K562 (cell line): Measurements from ENCODE around the gene CEND1. TPM values are rescaled to one million over a fixed set of nuclear protein-coding genes. Genes with fewer than 3 reads are reported as not detected.
A peak's percentile ranks its signal among the peaks of the same experiment; 100 is the strongest.

ENCODE experiments used
- ATAC-seq: fragments of 200-7000 bp; cut with Tn5 transposase; 3 replicates; pipeline ENCODE4 v1.9.1; 2020; ENCODE audit warnings: moderate library complexity
- BruUV-seq: library from RNA; stranded (reverse); fragments of 400-500 nt; replicated peaks from 2 replicates; lab custom pipeline; 2021; lab: Mats Ljungman, UMichigan
- CTCF ChIA-PET: fragments of 300-600 bp; formaldehyde crosslinking; extraction: SDS; loops from one replicate; lab custom pipeline; 2021; ENCODE audit warnings: low intra/inter-chr PET ratio; lab: Yijun Ruan, JAX
- POLR2A ChIA-PET: fragments of 300-600, 350-650 bp; sonication (Branson Sonifier 250); formaldehyde crosslinking; extraction: SDS; loops from one replicate; lab custom pipeline; 2021; ENCODE audit warnings: antibody characterized with exemption, inconsistent platforms; lab: Yijun Ruan, JAX
- DNase-seq, 4 experiments: peaks; one replicate each; pipeline versions ENCODE4 v3.0.0 to v3.0.0-alpha.2; 2011 to 2018; ENCODE audit warnings: low spot score in 3 of 4, mixed read lengths in 3 of 4; ENCODE audit errors: extremely low read depth in 1 of 4
- FAIRE-seq: peaks from 2 replicates; lab custom pipeline; 2011; peaks lifted over from hg19 to GRCh38; lab: Jason Lieb, UNC
- H2AFZ ChIP-seq: 2 replicates; pipeline ENCODE4 v1.6.0; 2011; ENCODE audit warnings: low read depth, low read length, control low read depth, inconsistent platforms
- H3K27ac ChIP-seq: fragments of 200-600 bp; 3 replicates; pipeline ENCODE4 v1.8.0; 2011; ENCODE audit warnings: low read depth, mild to moderate bottlenecking, control low read depth, inconsistent platforms, low read length, moderate library complexity, mixed read lengths; ENCODE audit errors: extremely low read depth
- H3K27me3 ChIP-seq, 2 experiments: fragments of 300-600 bp in 1 of 2; 2 replicates in 1 of 2; 3 replicates in 1 of 2; pipeline versions ENCODE4 v1.6.0 to v1.8.0; 2011; ENCODE audit warnings: inconsistent platforms in 2 of 2, low read length in 2 of 2, mild to moderate bottlenecking in 1 of 2, mixed read lengths in 1 of 2, moderate library complexity in 1 of 2; ENCODE audit not compliant: control insufficient read depth in 2 of 2, insufficient read depth in 2 of 2
- H3K36me3 ChIP-seq: fragments of 300-600 bp; 3 replicates; pipeline ENCODE4 v1.8.0; 2011; ENCODE audit warnings: mild to moderate bottlenecking, low read length, inconsistent platforms; ENCODE audit not compliant: control insufficient read depth, insufficient read depth
- H3K4me1 ChIP-seq, 2 experiments: fragments of 200-600 bp in 1 of 2; replicated peaks in 1 of 2; 2 replicates in 1 of 2; 3 replicates in 1 of 2; pipeline versions ENCODE4 v1.5.1 to v1.8.0; 2011; ENCODE audit warnings: inconsistent platforms in 2 of 2, low read length in 2 of 2, mild to moderate bottlenecking in 1 of 2, mixed read lengths in 1 of 2, moderate library complexity in 1 of 2; ENCODE audit not compliant: control insufficient read depth in 2 of 2, insufficient read depth in 2 of 2
- H3K4me2 ChIP-seq: 2 replicates; pipeline ENCODE4 v1.6.1; 2011; ENCODE audit warnings: low read length, control low read depth, inconsistent platforms, mixed read lengths; ENCODE audit not compliant: insufficient read depth
- H3K4me3 ChIP-seq: fragments of 200-600 bp; sonication (generic), shearing (Covaris generic); 2 replicates; pipeline ENCODE4 v1.5.1; 2016; ENCODE audit warnings: control low read depth, inconsistent platforms
- H3K79me2 ChIP-seq: fragments of 200-600 bp; 3 replicates; pipeline ENCODE4 v1.8.0; 2011; ENCODE audit warnings: low read length, inconsistent platforms; ENCODE audit not compliant: control insufficient read depth, insufficient read depth
- H3K9ac ChIP-seq, 2 experiments: 2 replicates each; pipeline versions ENCODE4 v1.6.0 to v1.6.1; 2011; ENCODE audit warnings: low read depth in 2 of 2, low read length in 2 of 2, control low read depth in 1 of 2, inconsistent platforms in 1 of 2, mild to moderate bottlenecking in 1 of 2, mixed read lengths in 1 of 2; ENCODE audit not compliant: insufficient read depth in 1 of 2
- H3K9me1 ChIP-seq: one replicate; pipeline ENCODE4 v1.6.0; 2011; ENCODE audit warnings: inconsistent platforms, mild to moderate bottlenecking, low read length, moderate library complexity; ENCODE audit not compliant: control insufficient read depth, insufficient read depth
- H3K9me3 ChIP-seq: replicated peaks from 2 replicates; pipeline ENCODE4 v1.5.1; 2011; ENCODE audit warnings: low read depth, low read length, inconsistent platforms; ENCODE audit not compliant: control insufficient read depth, insufficient read depth
- H4K20me1 ChIP-seq: replicated peaks from 2 replicates; pipeline ENCODE4 v1.6.1; 2011; ENCODE audit warnings: low read length, inconsistent platforms, mixed read lengths; ENCODE audit not compliant: control insufficient read depth, insufficient read depth
- PHB2 ChIP-seq: fragments of 450-650 bp; IDR thresholded peaks from 2 replicates; pipeline ENCODE4 v1.6.1; 2017; ENCODE audit warnings: low read depth
- POLR2A ChIP-seq: fragments of 450-650 bp; conservative IDR thresholded peaks from 2 replicates; pipeline ENCODE4 v1.6.1; 2016
- ZNF586 ChIP-seq: fragments of 450-650 bp; formaldehyde crosslinking; conservative IDR thresholded peaks from 2 replicates; pipeline ENCODE4 v1.4.0; 2020; ENCODE audit warnings: mild to moderate bottlenecking, moderate library complexity
- WGBS: fragments of 100-300 bp; shearing (Covaris generic); methylation state at CpG from one replicate; pipeline ENCODE4 v1.1.6; 2016; ENCODE audit warnings: low coverage, mixed read lengths; ENCODE audit not compliant: insufficient coverage; ENCODE audit errors: missing lambda C conversion rate; 5-methylcytosine and 5-hydroxymethylcytosine counted together
- in situ Hi-C: fragments of 300-500 bp; cut with MboI; formaldehyde crosslinking; loops from 4 replicates; pipeline ENCODE4 v1.15.0; 2018; ENCODE audit warnings: inconsistent platforms, mixed read lengths
- intact Hi-C: fragments of 100-400 bp; cut with micrococcal nuclease; formaldehyde crosslinking; loops from 2 replicates; pipeline ENCODE4 v1.14.2; 2022
- polyA plus RNA-seq, 8 experiments: library from polyadenylated mRNA; depleted of rRNA in 4 of 8; stranded (reverse) in 5 of 8; unstranded in 3 of 8; fragments of >200 nt; fragmentation: Nextera tagmentation in 2 of 8; fragmentation: Illumina TruSeq in 1 of 8; extraction: Ambion mirVana in 2 of 8; extraction: Trizol in 1 of 8; gene quantifications; 2 replicates each; pipeline versions ENCODE4 v1.2.1 to v1.2.3, GENCODE V29; 2011 to 2014; ENCODE audit warnings: inconsistent platforms in 1 of 8, missing spikeins in 1 of 8
- total RNA-seq, 7 experiments: library from RNA; depleted of rRNA in 6 of 7; stranded (reverse); fragments of >200 nt in 6 of 7; fragmentation: Illumina TruSeq in 2 of 7; extraction: Trizol in 2 of 7; gene quantifications; 2 replicates each; pipeline versions ENCODE4 v1.2.1 to v1.2.3, GENCODE V29; 2011 to 2021; ENCODE audit warnings: low replicate concordance in 1 of 7
- TF ChIP-seq, protein P1 (sequence below), 2 experiments: fragments of 450-650 bp in 1 of 2; sonication (generic) in 1 of 2; formaldehyde crosslinking in 1 of 2; IDR thresholded peaks; 2 replicates each; pipeline versions ENCODE4 v1.7.1 to v1.9.0; 2016 to 2022; ENCODE audit warnings: inconsistent platforms in 1 of 2, mild to moderate bottlenecking in 1 of 2, missing genetic modification reagents in 1 of 2

CEND1 gene
- total and polyA plus RNA-seq, 9 of the 15 experiments (the other 6 are each of a cell fraction or from before 2014, with no cell fraction given): 0.13 to 0.18 (median 0.16) TPM; not detected in 6

DNA sequence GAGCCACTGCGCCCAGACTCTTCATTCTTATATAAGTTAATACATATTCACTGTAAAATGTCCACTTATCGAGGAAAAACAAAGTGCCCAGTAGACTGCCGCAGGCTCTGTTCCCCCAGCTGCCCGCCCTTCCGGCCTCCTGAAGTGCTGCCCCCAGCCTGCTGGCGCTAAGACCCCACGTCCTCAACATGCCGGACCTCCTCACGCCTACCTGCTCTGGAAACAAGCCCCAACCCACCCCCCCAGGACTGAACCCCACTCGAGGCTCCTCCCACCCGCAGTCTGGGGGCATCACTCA is 13.7 kb downstream of the CEND1 start:
- POLR2A ChIA-PET: interaction anchor here (0.6 to 1.7 kb wide), 6 partner anchors 9 to 20 kb away, joined by 3 to 9 read pairs (median 4); no protein-coding TSS in a partner anchor
- TF ChIP-seq ZNF586 (CRISPR knock-in tag) (no peak), PHB2 (0 out of 2 replicates have a peak, but pooled peaks have one; percentile 10), POLR2A (0 out of 2 replicates have a peak, but pooled peaks have one; percentile 28)
- TF ChIP-seq, protein P1, sequence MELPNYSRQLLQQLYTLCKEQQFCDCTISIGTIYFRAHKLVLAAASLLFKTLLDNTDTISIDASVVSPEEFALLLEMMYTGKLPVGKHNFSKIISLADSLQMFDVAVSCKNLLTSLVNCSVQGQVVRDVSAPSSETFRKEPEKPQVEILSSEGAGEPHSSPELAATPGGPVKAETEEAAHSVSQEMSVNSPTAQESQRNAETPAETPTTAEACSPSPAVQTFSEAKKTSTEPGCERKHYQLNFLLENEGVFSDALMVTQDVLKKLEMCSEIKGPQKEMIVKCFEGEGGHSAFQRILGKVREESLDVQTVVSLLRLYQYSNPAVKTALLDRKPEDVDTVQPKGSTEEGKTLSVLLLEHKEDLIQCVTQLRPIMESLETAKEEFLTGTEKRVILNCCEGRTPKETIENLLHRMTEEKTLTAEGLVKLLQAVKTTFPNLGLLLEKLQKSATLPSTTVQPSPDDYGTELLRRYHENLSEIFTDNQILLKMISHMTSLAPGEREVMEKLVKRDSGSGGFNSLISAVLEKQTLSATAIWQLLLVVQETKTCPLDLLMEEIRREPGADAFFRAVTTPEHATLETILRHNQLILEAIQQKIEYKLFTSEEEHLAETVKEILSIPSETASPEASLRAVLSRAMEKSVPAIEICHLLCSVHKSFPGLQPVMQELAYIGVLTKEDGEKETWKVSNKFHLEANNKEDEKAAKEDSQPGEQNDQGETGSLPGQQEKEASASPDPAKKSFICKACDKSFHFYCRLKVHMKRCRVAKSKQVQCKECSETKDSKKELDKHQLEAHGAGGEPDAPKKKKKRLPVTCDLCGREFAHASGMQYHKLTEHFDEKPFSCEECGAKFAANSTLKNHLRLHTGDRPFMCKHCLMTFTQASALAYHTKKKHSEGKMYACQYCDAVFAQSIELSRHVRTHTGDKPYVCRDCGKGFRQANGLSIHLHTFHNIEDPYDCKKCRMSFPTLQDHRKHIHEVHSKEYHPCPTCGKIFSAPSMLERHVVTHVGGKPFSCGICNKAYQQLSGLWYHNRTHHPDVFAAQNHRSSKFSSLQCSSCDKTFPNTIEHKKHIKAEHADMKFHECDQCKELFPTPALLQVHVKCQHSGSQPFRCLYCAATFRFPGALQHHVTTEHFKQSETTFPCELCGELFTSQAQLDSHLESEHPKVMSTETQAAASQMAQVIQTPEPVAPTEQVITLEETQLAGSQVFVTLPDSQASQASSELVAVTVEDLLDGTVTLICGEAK (IDR thresholded peaks at IDR 0.05): 0 out of 2 replicates have a peak, but pooled peaks have one; percentile 39
- TF ChIP-seq, protein P1 (CRISPR knock-in tag; IDR thresholded peaks at IDR 0.05): no peak
- TF ChIP-seq, all 486 proteins: peak for 3
- Histone ChIP-seq H3K4me1 (peaks cover 16 to 91% of the 10 kb centered on the region in 2 experiments), H3K79me2 (peaks cover 76% of the 10 kb centered on the region), H4K20me1 (peaks cover 28% of the 10 kb centered on the region), H3K27ac (peak overlapping the region; percentile 76), H2AFZ (no peak overlapping the region), H3K27me3 (no peaks in the 10 kb centered on the region), H3K4me2 (peak overlapping the region; percentile 84), H3K4me3 (peak overlapping the region; percentile 81), H3K9ac (peak overlapping the region; percentile 77 to 98), H3K36me3 (peaks cover 59% of the 10 kb centered on the region), H3K9me3 (no peaks in the 10 kb centered on the region; the same call in 1 of the 2 replicates), H3K9me1 (peaks cover 6% of the 10 kb centered on the region)
- ATAC-seq (peak; percentile 11), FAIRE-seq (no peak), DNase-seq (peak in 1 of 4 experiments; percentile 47)
- in situ Hi-C loops (no loop called here), intact Hi-C loops (no loop called here)
- CTCF ChIA-PET: interaction anchor here (0.5 kb wide), 1 partner anchor 22 kb away, joined by 3 read pairs; the partner anchor contains the start of gene SLC25A22
- BruUV-seq: no TSS peak
- WGBS: 5% methylated on average over 10 of the region's 11 CpGs
